Measurements from ENCODE around the gene RABGAP1L. TPM values are rescaled to one million over a fixed set of nuclear protein-coding genes. Genes with fewer than 3 reads are reported as not detected.

Gene RABGAP1L
- total and polyA plus RNA-seq, 2 of the 8 experiments (the other 6 are each of a cell fraction or from before 2014, with no cell fraction given), result 33.3 to 156 TPM

GRCh38 chr1:174797398-174797797 lies 638.1 kb downstream of the RABGAP1L start (continued):
- TF ChIP-seq RNF2 (IDR thresholded peaks at IDR 0.05; ENCODE audit: borderline replicate concordance, low read depth, low read length, missing control alignments, poor library complexity, severe bottlenecking), result no peak

Data from H1 (cell line).